ENCODE measurements around the gene TCAF1. TPM values are rescaled to one million over a fixed set of nuclear protein-coding genes. Genes with fewer than 3 reads are reported as not detected.
A peak's percentile ranks its signal among the peaks of the same experiment; 100 is the strongest.

Gene TCAF1, protein sequence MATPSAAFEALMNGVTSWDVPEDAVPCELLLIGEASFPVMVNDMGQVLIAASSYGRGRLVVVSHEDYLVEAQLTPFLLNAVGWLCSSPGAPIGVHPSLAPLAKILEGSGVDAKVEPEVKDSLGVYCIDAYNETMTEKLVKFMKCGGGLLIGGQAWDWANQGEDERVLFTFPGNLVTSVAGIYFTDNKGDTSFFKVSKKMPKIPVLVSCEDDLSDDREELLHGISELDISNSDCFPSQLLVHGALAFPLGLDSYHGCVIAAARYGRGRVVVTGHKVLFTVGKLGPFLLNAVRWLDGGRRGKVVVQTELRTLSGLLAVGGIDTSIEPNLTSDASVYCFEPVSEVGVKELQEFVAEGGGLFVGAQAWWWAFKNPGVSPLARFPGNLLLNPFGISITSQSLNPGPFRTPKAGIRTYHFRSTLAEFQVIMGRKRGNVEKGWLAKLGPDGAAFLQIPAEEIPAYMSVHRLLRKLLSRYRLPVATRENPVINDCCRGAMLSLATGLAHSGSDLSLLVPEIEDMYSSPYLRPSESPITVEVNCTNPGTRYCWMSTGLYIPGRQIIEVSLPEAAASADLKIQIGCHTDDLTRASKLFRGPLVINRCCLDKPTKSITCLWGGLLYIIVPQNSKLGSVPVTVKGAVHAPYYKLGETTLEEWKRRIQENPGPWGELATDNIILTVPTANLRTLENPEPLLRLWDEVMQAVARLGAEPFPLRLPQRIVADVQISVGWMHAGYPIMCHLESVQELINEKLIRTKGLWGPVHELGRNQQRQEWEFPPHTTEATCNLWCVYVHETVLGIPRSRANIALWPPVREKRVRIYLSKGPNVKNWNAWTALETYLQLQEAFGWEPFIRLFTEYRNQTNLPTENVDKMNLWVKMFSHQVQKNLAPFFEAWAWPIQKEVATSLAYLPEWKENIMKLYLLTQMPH
- total RNA-seq = 40.0 and 55.4 TPM in 2 replicates

DNA sequence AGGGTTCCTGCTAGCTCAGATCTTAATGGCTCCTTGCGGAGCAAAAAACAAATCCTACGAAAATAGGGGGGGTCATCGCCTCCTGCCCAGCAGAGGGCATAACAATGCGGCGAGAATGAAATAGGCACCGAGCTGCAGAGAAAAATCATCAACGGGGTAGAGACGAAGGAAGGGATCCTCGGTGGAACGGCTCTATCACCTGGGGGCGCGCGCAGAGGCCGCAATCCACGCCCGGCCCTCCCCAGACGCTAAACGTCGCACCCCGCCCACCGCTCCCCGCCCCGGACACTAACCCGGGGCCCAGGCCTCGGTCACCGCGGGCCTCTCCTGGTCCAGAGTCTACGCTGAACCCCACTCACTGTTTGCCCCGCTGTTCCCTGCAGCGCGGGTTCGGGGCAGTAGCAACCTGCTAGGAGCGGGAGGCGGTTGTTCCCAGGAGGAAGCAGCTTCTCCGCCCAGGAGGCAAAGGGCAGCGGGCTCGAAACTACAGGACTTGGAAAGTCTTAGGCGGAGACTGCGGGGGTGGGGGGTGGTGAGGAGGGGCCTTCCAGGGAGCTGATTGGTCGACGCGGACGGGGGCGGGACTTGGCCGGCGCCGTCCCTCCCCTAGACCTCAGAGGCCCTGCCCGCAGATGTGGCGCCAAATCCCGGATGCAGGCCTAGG, at the start of gene TCAF1:
TCAF1 (minus strand) TSS at position 509 of the 664 bp plus-strand sequence. CDS start 25,568 bp downstream, outside the sequence.
- DNase-seq (ENCODE audit: low read depth, low spot score) = peak; percentile 87

DNA sequence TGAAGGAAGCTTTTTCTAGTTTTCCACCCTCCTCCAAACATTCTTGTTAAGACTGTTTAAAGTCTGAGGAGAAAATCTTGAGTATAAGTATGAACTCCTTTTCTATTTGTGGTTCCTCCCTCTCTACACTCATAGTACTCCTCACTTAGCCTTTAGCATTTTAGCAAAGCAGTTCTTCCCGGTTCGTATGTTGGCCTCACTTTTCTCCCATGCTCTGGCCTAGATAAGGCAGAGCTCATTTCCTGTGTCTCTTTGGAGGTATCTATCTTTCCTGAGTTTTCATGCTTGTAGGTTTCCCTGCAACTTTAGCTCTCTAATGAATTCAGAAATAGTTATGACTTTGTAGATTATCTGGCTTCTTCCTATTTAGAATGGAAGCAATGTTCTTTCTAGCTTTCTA, 46.8 kb upstream of the TCAF1 start:
- no peak for DNase-seq (ENCODE audit: low read depth, low spot score)

DNA sequence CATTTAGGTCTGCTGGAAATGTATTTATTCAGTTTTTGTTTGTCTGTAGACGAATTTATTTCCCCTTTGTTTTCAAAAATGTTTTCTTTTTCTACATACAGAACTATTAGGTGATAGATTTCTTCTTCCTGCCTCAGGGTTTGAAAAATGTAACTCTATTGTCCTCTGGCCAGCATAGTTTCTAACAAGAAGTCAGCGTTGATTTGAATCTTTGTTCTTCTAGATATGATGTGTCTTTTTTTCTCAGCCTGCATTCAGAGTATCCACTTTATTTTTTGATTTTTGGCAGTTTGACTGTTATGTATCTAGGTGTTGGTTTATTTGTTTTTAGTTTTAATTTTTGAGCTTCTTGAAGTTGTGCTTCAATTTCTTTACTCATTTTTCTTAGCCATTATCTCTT, 45.1 kb upstream of the TCAF1 start:
- DNase-seq (ENCODE audit: low read depth, low spot score) = no peak

DNA sequence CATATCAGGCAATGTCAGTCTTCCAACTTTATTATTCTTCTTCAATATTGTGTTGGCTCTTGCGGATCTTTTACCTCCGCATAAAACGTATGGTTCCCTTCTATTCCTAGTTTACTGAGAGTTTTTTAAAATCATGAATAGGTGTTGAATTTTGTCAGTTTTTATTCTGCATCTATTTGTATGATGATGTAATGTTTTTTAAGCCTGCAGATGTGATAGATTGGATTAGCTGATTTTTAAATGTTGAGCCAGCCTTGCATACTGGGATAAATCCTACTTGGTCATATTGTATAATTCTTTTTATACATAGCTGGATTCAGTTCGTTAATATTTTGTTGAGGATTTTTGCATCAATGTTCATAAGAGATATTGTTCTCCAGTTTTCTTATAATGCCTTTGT, 43.4 kb upstream of the TCAF1 start:
- DNase-seq (ENCODE audit: low read depth, low spot score) = no peak

DNA sequence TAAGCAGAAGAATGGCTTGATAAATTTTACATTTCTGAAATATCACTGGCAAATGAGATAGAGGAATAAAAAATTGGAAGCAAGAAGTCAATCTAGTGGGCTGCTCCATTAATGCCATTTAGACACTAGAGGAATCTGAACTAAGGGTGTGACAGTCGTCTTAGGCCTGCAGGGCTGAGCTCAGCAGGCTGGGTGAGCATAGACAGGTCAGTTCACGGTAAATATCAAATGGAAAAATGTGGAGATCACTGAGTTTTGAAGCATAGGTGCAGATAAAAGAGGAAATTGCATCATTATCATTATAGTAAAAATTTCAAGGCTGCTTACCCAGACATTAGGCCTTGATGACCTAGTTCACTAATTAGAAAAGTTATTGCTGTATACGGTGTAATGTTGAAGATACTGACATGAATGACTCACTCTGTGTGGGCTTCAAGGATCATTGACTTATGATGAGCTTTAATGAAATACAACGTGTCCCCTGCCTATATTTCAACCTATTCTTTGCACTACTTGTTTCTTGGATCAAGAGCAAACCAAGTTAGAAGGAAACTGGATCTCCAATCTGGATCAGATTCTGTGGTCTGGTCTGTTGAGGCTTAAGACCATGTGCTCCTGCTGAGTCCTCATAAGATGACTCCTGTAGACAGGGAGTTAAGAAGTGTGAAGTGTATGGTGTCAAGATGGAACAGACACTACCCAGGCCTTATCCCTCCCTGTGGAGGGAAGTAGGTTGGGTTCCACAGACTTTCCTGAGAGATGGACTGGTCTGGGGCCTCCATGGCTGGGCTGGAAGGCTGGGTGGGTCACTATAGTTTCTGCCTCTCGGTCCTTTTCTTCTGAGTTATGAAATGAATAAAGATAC, 36.6 kb upstream of the TCAF1 start:
- DNase-seq (ENCODE audit: low read depth, low spot score) = no peak

DNA sequence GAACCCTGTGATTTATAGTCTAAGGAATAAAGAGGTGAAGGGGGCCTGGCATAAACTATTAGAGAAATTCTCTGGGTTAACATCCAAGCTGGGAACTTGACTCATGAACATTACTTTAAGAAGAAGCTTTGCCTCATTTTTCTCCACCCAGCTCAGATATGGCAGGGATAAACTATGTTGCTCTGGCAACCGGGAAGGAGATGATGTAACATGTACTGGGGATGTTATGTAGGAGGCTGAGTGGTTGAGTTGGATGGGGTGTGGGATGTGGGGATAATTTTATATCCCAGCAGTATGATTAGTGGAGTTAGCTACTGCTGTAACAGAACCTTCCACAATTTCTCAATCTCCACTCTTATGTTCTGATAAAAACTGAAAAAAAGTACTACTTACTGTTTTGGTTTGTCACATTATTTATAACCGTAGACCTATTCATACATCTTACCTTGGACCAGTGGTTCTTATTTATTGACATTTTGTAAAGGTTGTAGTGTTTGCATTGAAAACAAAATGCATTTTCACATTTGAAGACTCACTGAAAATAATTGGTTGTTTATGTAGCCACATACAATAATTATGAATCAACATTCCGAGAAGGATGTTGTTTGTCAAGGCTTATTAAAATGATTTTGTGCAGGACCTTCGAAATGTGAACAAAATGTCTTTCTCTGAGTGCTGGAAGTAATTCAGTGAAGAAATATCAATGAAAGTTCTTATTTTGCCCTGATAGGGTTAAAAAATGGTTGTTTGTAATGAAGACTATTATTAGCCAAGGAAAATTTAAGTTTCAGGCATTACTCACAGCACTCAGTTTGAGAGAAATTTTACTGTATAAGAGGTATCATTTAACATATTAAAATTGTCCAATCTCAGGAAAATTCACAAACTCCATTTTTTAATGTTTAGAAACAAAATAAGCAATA, 34.4 kb upstream of the TCAF1 start:
- DNase-seq (ENCODE audit: low read depth, low spot score) = no peak

DNA sequence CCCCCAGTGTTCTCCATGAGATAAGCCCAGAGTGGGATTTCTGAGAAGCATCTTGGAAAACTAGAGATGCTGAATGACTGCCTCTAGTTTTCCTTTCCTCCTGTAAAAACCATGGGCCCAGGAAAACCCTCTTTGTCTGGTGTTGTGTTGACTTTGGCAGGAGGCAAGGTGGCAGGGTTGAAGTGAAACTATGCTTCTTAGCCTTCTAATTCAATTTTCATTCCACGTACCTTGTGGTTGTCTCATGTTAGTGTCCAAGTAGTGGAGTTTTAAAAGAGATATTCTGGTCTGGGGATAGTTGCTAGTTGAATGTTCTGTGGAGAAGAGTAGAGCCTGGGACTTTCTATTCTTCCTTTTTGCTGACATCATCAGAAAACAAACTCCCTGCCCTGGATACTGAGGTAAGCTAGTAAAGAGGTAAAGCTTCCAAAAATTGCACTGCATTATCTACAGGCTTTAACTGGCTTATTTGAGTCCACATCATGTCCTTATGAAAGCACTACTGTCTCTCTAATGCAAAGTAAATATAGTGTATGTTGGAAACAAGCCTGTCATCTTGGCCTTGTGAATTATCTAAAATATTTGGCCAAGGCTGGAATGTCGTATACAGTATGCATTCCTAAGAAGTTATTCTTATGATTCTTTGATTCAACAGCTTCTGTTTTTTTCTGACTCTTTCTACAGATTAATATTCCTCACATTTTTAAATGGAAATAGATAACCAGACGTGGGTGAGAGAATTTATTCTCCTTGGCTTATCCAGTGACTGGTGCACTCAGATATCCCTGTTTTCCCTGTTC, 32.8 kb upstream of the TCAF1 start, which contains the start of gene OR2F2:
OR2F2 (plus strand) TSS at position 708 of the 800 bp plus-strand sequence; CDS start at position 708, 0 bp downstream.
- DNase-seq (ENCODE audit: low read depth, low spot score) = no peak

DNA sequence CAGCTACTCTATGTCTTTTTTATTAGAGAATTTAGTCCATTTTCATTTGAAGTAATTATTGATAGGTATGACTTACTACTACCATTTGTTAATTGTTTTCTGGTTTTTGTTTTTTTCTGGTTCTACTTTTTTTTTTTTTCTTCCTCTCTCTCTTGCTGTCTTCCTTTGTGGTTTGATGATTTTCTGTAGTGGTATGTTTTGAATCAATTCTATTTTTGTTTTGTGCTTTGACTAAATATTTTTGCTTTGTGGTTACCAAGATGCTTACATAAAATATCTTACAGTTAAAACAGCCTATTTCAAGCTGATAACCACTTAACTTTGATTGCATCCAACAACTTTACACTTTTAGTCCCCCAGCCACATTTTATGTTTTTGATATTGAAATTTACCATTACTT, 29.8 kb upstream of the TCAF1 start:
- DNase-seq (ENCODE audit: low read depth, low spot score) = no peak

DNA sequence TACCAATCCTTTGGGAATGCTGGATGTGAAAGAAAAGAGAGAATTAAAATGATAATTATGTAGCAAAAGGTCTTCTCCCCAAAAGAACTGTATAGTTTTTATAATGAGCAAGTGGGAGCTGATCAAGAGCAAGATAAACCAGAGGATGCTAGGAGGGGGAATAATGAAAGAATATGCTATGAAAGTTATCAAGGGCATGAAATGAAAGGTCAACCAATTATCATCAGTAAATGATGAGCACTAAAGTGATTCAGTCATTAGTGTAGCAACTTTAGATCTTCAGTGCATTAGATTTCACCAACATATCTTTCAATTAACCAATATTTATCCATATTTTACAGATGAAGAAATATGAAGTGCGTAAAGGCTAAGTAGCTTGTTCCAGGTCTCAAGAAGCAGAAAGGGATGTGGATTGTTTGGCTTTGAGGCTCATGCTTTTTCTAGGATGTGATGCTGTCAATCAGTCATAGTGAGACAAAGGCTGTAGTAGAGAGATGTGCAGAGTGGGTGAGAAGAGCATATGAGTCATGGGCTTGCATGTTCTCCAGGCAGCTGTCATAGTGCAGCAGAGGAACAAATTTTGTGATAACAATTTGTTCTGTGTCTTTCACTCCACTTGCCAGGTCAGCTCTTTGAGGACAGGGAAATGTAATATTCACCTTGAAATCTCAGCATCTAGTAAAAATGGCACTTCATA, 27.4 kb upstream of the TCAF1 start:
- DNase-seq (ENCODE audit: low read depth, low spot score) = no peak

DNA sequence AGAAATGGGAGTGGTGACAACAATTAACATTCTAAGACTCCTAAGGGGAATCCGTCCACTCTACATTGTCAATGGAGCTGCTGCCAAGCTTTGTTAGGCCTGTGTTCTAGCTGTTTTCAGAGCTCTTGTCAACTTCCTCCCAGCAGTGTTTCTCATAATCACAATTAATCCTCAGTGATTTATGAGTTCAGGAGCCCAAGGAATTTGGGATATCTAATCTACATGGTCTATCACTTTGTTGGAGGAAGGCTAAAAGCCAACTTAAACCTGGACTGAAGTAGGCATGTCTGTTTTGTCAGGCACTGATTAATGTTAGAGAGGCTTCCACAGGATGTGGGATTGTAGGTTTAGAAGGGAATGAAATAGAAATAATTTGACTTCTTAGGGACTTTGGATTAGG, 22.9 kb upstream of the TCAF1 start:
- no peak for DNase-seq (ENCODE audit: low read depth, low spot score)

DNA sequence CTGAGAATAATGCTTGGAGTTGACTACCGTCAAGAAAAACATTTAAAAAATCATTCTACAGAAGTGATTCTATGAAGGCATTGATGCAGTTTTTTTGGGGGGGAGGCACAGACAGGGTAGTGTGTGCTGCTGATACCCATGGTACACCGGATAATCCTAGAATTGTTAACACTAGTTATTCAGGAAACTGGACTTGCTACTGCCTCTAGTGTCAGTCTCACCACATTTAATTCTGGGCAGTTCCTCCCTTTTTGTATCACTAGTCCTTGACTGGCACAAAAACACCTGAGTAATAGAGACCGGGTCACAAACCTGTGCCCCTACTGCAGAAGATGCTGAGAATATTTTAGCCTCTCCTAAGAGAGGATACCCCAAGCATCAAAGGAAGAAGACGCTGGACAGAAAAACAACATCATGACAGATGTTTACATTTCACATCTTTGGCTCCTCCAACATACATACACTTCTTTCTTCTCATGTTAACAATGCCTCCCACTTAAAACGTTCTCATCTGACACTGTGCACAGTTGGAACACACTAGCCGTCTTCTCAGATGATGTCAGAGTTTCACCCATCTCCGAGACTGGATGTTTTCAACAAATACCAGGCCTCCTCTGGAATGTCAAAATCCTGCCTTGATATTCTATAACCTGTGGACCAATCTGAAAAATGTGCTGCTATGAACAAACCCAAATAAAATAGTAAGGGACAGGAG, 13.1 kb upstream of the TCAF1 start:
- no peak for DNase-seq (ENCODE audit: low read depth, low spot score)

DNA sequence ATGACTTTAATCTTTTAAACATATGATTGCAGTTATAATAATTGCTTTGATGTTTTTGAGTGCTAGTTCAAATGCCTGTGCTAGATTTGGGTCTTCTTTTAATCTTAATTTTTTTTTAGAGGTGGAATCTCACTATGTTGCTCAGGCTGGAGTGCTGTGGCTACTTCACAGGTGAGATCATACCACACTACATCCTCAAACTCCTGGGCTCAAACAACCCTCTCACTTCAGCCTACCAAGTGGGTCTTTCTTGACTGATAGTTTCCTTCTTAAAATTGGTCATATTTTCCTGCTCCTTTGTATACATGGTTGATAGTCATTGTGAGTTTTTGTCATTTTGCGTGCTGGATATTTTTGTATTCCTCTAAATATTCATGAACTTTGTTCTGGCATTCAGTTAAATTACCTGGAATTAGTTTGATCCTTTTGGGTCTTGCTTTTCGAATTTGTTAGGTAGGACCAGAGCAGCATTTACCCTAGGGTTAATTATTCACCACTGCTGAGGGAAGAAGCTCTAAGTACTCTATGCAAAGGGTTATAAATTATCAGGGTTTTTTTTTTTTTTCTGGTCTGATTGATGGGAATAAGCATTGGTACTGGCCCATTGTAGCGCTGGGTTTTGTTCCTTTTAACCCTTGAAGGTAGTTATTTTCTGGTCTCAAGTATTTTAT, 12.1 kb upstream of the TCAF1 start:
- DNase-seq (ENCODE audit: low read depth, low spot score) = no peak

DNA sequence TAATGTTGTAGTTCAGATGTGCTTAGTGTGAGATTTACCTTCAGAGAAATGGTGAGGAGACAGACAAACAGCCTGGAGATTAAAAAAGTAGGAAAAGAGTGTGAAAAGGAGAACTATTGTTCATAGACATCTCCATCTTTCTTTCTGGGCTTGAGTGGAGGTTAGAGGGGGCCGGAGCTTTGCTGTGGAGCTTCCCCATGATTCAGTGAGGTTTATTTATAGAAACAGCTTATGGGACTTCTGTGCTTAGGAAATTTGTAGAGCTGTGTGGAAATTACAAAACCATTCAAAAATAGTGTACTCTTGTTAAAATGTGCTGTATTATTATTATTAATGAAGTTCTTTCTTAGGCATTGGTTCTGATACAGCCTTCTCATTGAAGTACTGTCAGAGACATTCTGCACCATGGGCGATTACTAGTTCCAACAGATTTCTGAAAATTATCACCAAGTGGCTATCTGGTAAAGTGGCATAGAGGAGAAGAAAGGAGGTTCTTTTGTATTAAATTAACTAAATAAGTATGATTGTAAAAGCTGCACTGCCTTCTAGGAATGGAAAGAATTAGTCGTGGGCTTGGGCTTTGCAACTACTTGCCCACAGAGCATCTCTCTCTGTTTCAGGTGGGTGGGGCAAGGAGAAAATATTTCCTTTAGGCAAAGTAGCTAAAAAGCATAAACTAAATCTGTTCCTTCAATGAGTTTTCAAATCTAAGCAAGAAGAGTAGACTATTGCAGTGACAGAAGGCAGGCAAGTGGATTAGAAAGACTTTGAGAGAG, 8.7 kb upstream of the TCAF1 start:
- no peak for DNase-seq (ENCODE audit: low read depth, low spot score)

DNA sequence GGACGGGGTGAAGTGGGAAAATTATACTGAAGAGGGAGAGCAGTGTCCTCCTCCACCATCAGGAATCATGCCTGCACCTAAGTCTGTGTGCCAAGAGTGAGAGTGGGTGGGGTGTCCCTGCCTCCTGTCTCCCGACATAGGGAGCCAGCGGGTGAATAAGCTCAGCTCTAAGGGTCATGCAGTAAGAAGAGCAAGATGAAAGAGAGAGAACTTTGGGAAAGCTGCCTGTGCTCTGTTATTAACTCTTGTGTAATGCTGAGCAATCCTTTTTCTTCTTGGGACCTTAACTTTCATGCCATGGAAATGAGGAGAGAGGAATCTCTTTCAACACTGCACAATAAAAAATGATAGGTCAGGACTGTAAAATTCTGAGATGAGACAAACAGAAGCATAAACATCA, 7.9 kb upstream of the TCAF1 start:
- DNase-seq (ENCODE audit: low read depth, low spot score) = no peak

DNA sequence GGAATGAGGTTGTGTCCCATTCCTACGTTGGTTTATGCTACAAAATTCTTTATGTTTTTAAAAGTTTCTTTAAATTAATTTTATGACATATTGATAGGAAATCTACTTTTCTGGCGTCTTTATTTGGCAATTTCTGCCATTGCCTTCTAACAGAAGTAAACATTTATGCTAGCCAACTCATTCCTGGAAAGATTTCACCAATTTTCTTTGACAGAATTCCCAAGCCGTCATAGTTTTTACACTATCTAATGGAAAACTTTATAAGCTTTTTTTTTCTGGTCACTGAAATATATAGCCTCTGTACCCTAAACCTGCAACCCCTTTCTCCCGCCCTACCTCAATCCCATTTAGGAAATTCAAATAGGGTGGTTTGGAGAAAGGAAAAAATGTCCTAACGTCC, 6.1 kb upstream of the TCAF1 start:
- DNase-seq (ENCODE audit: low read depth, low spot score) = no peak

DNA sequence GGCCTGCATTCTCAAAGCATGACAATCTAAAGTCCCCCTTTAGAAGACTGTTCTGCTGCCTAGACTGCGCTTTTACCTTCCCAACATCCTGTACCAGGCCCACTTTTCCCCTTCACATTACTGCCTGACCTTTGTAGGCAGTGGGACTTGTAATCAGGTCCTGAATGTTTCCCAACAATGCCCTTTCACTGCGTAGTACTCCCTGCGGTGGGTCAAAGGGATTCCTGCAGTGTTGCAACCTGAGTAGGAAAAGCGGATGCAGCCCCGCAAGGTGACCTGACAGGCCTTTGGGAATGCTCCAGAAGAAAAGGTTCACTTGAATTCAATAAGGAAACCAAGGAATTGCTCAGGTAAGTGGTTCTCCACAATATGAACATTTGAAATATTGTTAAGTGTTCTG, 4.9 kb upstream of the TCAF1 start:
- DNase-seq (ENCODE audit: low read depth, low spot score) = no peak
